ENCODE data around the gene TOMM70. TPM values are rescaled to one million over a fixed set of nuclear protein-coding genes. Genes with fewer than 3 reads are reported as not detected.

Gene TOMM70
- polyA plus RNA-seq, 1 donor (not counting 4 experiments of a cell fraction or from before 2014, with no cell fraction given) = 40.8 TPM

DNA sequence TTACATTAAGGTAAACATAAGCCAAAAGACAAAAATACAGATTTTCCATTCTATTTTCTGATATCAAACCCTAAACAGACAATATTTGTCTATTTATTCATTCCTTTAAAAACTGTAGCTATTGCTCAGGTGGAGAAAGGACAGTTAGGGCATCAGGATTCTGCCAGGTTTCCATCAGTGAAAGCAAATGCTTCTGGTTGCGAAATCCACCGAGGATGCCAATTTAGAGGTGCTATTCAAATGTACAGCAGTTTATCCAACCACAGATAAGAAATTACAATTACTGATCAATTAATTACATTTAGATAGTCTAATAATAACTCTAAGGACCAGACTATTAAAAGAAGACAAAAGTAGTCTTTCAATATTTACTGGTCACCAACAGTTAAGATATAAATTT, 3.9 kb downstream of the TOMM70 start:
- no peak for DNase-seq (ENCODE audit: low read depth, low spot score)
- no peak overlapping the region for H2AFZ ChIP-seq (ENCODE audit: control insufficient read depth, low read length)
- H3K9ac ChIP-seq (ENCODE audit: control insufficient read depth, extremely low read depth, insufficient read depth, low read length) = no peak overlapping the region
- H3K4me2 ChIP-seq (ENCODE audit: control insufficient read depth, extremely low read depth, insufficient read depth, low read depth, low read length) = no peak overlapping the region
- no peak overlapping the region for H3K4me3 ChIP-seq (ENCODE audit: control insufficient read depth in 2 of 3, extremely low read depth in 1 of 3, insufficient read depth in 2 of 3, low read depth in 1 of 3, low read length in 3 of 3)
- H3K9me3 ChIP-seq (ENCODE audit: control insufficient read depth, low read depth, low read length) = no peaks in the 10 kb centered on the region
- no peaks in the 10 kb centered on the region for H3K9me1 ChIP-seq (ENCODE audit: control insufficient read depth, extremely low read depth, insufficient read depth, low read length)
- H3K27me3 ChIP-seq (ENCODE audit: control insufficient read depth, extremely low read depth, insufficient read depth, low read length) = no peaks in the 10 kb centered on the region
- peaks cover 4% of the 10 kb centered on the region for H4K20me1 ChIP-seq (ENCODE audit: control insufficient read depth, extremely low read depth, insufficient read depth, low read length)
- no peak for FAIRE-seq
- H3K79me2 ChIP-seq (ENCODE audit: control insufficient read depth, insufficient read depth, low read length) = peaks cover 87% of the 10 kb centered on the region
- no peak overlapping the region for H3K27ac ChIP-seq (ENCODE audit: control insufficient read depth, insufficient read depth, low read length)
- dilution Hi-C loops (cut with MboI; ENCODE audit: extremely low pct_ligation_motif_present, low sequenced_read_pairs) = no loop called here
- peaks cover 8% of the 10 kb centered on the region for H3K4me1 ChIP-seq (ENCODE audit: control insufficient read depth, extremely low read depth, insufficient read depth, low read length)
- TF ChIP-seq, protein P1, sequence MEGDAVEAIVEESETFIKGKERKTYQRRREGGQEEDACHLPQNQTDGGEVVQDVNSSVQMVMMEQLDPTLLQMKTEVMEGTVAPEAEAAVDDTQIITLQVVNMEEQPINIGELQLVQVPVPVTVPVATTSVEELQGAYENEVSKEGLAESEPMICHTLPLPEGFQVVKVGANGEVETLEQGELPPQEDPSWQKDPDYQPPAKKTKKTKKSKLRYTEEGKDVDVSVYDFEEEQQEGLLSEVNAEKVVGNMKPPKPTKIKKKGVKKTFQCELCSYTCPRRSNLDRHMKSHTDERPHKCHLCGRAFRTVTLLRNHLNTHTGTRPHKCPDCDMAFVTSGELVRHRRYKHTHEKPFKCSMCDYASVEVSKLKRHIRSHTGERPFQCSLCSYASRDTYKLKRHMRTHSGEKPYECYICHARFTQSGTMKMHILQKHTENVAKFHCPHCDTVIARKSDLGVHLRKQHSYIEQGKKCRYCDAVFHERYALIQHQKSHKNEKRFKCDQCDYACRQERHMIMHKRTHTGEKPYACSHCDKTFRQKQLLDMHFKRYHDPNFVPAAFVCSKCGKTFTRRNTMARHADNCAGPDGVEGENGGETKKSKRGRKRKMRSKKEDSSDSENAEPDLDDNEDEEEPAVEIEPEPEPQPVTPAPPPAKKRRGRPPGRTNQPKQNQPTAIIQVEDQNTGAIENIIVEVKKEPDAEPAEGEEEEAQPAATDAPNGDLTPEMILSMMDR (optimal IDR thresholded peaks at IDR 0.05 in 1 of 3, IDR thresholded peaks at IDR 0.05 in 1 of 3, conservative IDR thresholded peaks at IDR 0.05 in 1 of 3; ENCODE audit: extremely low read depth in 1 of 3, insufficient read depth in 2 of 3, low read length in 3 of 3) = no peak
- TF ChIP-seq EZH2 (IDR thresholded peaks at IDR 0.05; ENCODE audit: low read length) = no peak
- peaks cover 0 to 2% of the 10 kb centered on the region in 2 experiments for H3K36me3 ChIP-seq (ENCODE audit: control insufficient read depth in 2 of 2, extremely low read depth in 1 of 2, insufficient read depth in 2 of 2, low read length in 2 of 2)

DNA sequence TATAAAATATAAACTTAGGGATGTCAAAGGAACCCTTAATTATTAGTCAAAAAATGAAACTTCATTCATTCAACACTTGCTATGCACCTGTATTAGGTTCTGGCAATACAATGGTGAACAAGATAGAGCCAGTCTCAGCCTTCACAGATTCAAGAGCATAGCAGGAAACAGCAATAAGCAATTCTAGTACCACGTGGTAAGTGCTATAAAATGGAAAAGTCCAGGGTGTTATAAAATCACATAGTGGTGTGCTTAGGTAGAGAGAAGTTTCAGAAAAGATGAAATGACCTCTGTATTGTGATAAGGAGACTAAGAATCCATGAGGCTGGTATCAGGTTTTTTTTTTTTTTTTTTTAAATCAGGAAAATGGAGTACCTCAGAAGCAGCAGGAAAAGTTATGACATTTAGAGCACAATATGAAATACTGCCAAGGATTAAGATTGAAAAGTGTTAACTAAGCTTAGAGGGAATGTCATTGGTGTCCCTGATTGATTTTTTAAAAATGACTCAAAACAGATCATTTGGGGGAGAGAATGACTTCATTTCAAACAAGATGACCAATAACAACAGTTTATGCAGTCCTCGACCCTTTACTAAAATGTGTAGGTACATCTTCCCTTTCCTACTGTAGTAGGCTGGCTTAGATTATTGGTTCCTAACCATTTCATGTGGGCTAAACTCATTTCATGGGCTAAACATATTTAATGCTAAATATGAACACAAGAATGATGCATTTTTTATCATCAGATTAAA, 5.0 kb downstream of the TOMM70 start:
- Histone ChIP-seq H3K4me3 (ENCODE audit: control insufficient read depth in 2 of 3, extremely low read depth in 1 of 3, insufficient read depth in 2 of 3, low read depth in 1 of 3, low read length in 3 of 3) (no peak overlapping the region), H3K27ac (ENCODE audit: control insufficient read depth, insufficient read depth, low read length) (no peak overlapping the region), H4K20me1 (ENCODE audit: control insufficient read depth, extremely low read depth, insufficient read depth, low read length) (peaks cover 4% of the 10 kb centered on the region), H3K36me3 (ENCODE audit: control insufficient read depth in 2 of 2, extremely low read depth in 1 of 2, insufficient read depth in 2 of 2, low read length in 2 of 2) (peaks cover 0 to 2% of the 10 kb centered on the region in 2 experiments), H3K79me2 (ENCODE audit: control insufficient read depth, insufficient read depth, low read length) (peaks cover 97% of the 10 kb centered on the region), H3K9ac (ENCODE audit: control insufficient read depth, extremely low read depth, insufficient read depth, low read length) (no peak overlapping the region), H3K27me3 (ENCODE audit: control insufficient read depth, extremely low read depth, insufficient read depth, low read length) (no peaks in the 10 kb centered on the region), H3K4me1 (ENCODE audit: control insufficient read depth, extremely low read depth, insufficient read depth, low read length) (peaks cover 8% of the 10 kb centered on the region), H2AFZ (ENCODE audit: control insufficient read depth, low read length) (no peak overlapping the region), H3K4me2 (ENCODE audit: control insufficient read depth, extremely low read depth, insufficient read depth, low read depth, low read length) (no peak overlapping the region), H3K9me3 (ENCODE audit: control insufficient read depth, low read depth, low read length) (no peaks in the 10 kb centered on the region), H3K9me1 (ENCODE audit: control insufficient read depth, extremely low read depth, insufficient read depth, low read length) (no peaks in the 10 kb centered on the region)
- dilution Hi-C loops (cut with MboI; ENCODE audit: extremely low pct_ligation_motif_present, low sequenced_read_pairs) = no loop called here
- TF ChIP-seq, protein P1 (optimal IDR thresholded peaks at IDR 0.05 in 1 of 3, IDR thresholded peaks at IDR 0.05 in 1 of 3, conservative IDR thresholded peaks at IDR 0.05 in 1 of 3; ENCODE audit: extremely low read depth in 1 of 3, insufficient read depth in 2 of 3, low read length in 3 of 3) = no peak
- no peak for TF ChIP-seq EZH2 (IDR thresholded peaks at IDR 0.05; ENCODE audit: low read length)
- DNase-seq (ENCODE audit: low read depth, low spot score) (no peak), FAIRE-seq (no peak)
